ENCODE data around the gene ARF6. TPM values are rescaled to one million over a fixed set of nuclear protein-coding genes. Genes with fewer than 3 reads are reported as not detected.
"Not testable (repeated sequence)": the region's sequence is repeated elsewhere in the genome, so short reads cannot be mapped to it uniquely, and the experiment has no call there.

ARF6 gene
- total RNA-seq, 2 donors from 2014 or later = 131 to 161 TPM

GRCh38 chr14:49930720-49931119 lies 37.8 kb downstream of the ARF6 start:
- ATAC-seq (no peak), DNase-seq (no peak)
- intact Hi-C loops (cut with DNase I, micrococcal nuclease) = no loop called here

- no peak for ATAC-seq
- no peak for DNase-seq
- intact Hi-C loops (cut with DNase I, micrococcal nuclease) = no loop called here
Observed at GRCh38 chr14:49931523-49931922, 38.6 kb downstream of the ARF6 start.

GRCh38 chr14:49933128-49933527 lies 40.2 kb downstream of the ARF6 start:
- intact Hi-C loops (cut with DNase I, micrococcal nuclease) = no loop called here
- no peak for DNase-seq
- no peak for ATAC-seq

GRCh38 chr14:49933704-49934103 lies 40.8 kb downstream of the ARF6 start:
- DNase-seq = no peak
- no peak for ATAC-seq
- intact Hi-C loops (cut with DNase I, micrococcal nuclease) = no loop called here

GRCh38 chr14:49934646-49935045 lies 41.8 kb downstream of the ARF6 start:
- intact Hi-C loops (cut with DNase I, micrococcal nuclease) = no loop called here
- ATAC-seq (no peak), DNase-seq (no peak)

GRCh38 chr14:49935526-49935925 lies 42.6 kb downstream of the ARF6 start:
- ATAC-seq = no peak
- DNase-seq = no peak
- intact Hi-C loops (cut with DNase I, micrococcal nuclease) = no loop called here

GRCh38 chr14:49936246-49936645 lies 43.4 kb downstream of the ARF6 start:
- DNase-seq; intact Hi-C loops (cut with DNase I, micrococcal nuclease); ATAC-seq: not testable (repeated sequence)

GRCh38 chr14:49936882-49937281 lies 44.0 kb downstream of the ARF6 start:
- DNase-seq; ATAC-seq; intact Hi-C loops (cut with DNase I, micrococcal nuclease): not testable (repeated sequence)

- DNase-seq; intact Hi-C loops (cut with DNase I, micrococcal nuclease); ATAC-seq: not testable (repeated sequence)
Observed at GRCh38 chr14:49939215-49939614, 46.3 kb downstream of the ARF6 start.

- ATAC-seq = no peak
- no peak for DNase-seq
- intact Hi-C loops (cut with DNase I, micrococcal nuclease) = no loop called here
Observed at GRCh38 chr14:49939884-49940510, 47.1 kb downstream of the ARF6 start.

- intact Hi-C loops (cut with DNase I, micrococcal nuclease) = no loop called here
- ATAC-seq = no peak
- DNase-seq = no peak
Observed at GRCh38 chr14:49940808-49941421, 48.0 kb downstream of the ARF6 start.

- no peak for DNase-seq
- intact Hi-C loops (cut with DNase I, micrococcal nuclease) = no loop called here
- ATAC-seq = no peak
Observed at GRCh38 chr14:49942090-49942489, 49.2 kb downstream of the ARF6 start.

GRCh38 chr14:49944501-49944900 lies 51.6 kb downstream of the ARF6 start:
- DNase-seq = no peak
- intact Hi-C loops (cut with DNase I, micrococcal nuclease) = no loop called here
- ATAC-seq = peak; percentile 14

- DNase-seq = no peak
- intact Hi-C loops (cut with DNase I, micrococcal nuclease) = no loop called here
- ATAC-seq = peak; percentile 11
Observed at GRCh38 chr14:49945448-49946319, 52.8 kb downstream of the ARF6 start.

Other genes with a start within 250 kb of the ARF6 start
- gene POLE2, start 204.9 kb upstream of the ARF6 start, total RNA-seq = 1 to 10 TPM; 2.5 to 7.8 TPM
- 1 to 10 TPM; 3.3 to 3.7 TPM for gene KLHDC1, start 200.0 kb upstream of the ARF6 start, total RNA-seq
- 10 to 100 TPM; 70.6 to 71.3 TPM for gene KLHDC2, start 124.9 kb upstream of the ARF6 start, total RNA-seq
- gene NEMF, start 40.3 kb upstream of the ARF6 start, total RNA-seq = 10 to 100 TPM; 53.2 to 62.1 TPM
- gene VCPKMT, start 223.5 kb downstream of the ARF6 start, total RNA-seq = 1 to 10 TPM; 4.3 to 5.4 TPM